ENCODE measurements around the gene DOP1B.

DOP1B gene

GRCh38 chr21:36205962-36206361, 49.3 kb downstream of the DOP1B start:
- no peak for DNase-seq
